Neutrophil (primary cell): ENCODE measurements around the gene DSCAM.

ENCODE experiments used
- H3K27ac ChIP-seq: fragments of 200-600 bp; sonication (generic); 2 replicates; pipeline ENCODE4 v1.5.1; 2016; ENCODE audit warnings: mild to moderate bottlenecking, moderate library complexity
- H3K27me3 ChIP-seq: fragments of 200-600 bp; sonication (generic); 2 replicates; pipeline ENCODE4 v1.6.0; 2016; ENCODE audit warnings: mild to moderate bottlenecking
- H3K36me3 ChIP-seq: fragments of 200-600 bp; sonication (generic); 2 replicates; pipeline ENCODE4 v1.5.1; 2017
- H3K4me1 ChIP-seq, 2 experiments: fragments of 200-600 bp in 1 of 2; sonication (generic) in 1 of 2; 1 replicate in 1 of 2; 2 replicates in 1 of 2; pipeline versions ENCODE4 v1.5.1 to v1.6.1; 2013 to 2016; ENCODE audit warnings: low read depth in 1 of 2, low read length in 1 of 2, mild to moderate bottlenecking in 1 of 2, moderate library complexity in 1 of 2; ENCODE audit not compliant: control insufficient read depth in 1 of 2, insufficient read depth in 1 of 2
- H3K4me3 ChIP-seq, 2 experiments: fragments of 200-600 bp in 1 of 2; sonication (generic) in 1 of 2; 1 replicate in 1 of 2; 2 replicates in 1 of 2; pipeline ENCODE4 v1.5.1; 2013 to 2016; ENCODE audit warnings: low read depth in 1 of 2, low read length in 1 of 2, mild to moderate bottlenecking in 1 of 2, moderate library complexity in 1 of 2
- H3K9me3 ChIP-seq: fragments of 200-600 bp; sonication (generic); 2 replicates; pipeline ENCODE4 v1.5.1; 2016
- CTCF ChIP-seq: fragments of 200-600 bp; sonication (generic); IDR thresholded peaks from 2 replicates; pipeline ENCODE4 v1.5.1; 2016; ENCODE audit warnings: antibody characterized with exemption

DSCAM gene

GRCh38 chr21:40871099-40871498 is 24.1 kb upstream of the DSCAM start:
- no peaks in the 10 kb centered on the region for H3K4me1 ChIP-seq
- H3K9me3 ChIP-seq, result no peaks in the 10 kb centered on the region
- H3K4me3 ChIP-seq, result no peak overlapping the region
- H3K27me3 ChIP-seq, result no peaks in the 10 kb centered on the region
- TF ChIP-seq CTCF, result no peak
- no peak overlapping the region for H3K27ac ChIP-seq
- no peaks in the 10 kb centered on the region for H3K36me3 ChIP-seq

- Histone ChIP-seq H3K36me3 (no peaks in the 10 kb centered on the region), H3K9me3 (no peaks in the 10 kb centered on the region)
- TF ChIP-seq CTCF, result no peak
These were observed 16.9 kb upstream of the DSCAM start for GRCh38 chr21:40863839-40864238.

GRCh38 chr21:40858517-40858916 is 11.6 kb upstream of the DSCAM start:
- TF ChIP-seq CTCF, result no peak
- H3K4me1 ChIP-seq, result no peaks in the 10 kb centered on the region
- no peaks in the 10 kb centered on the region for H3K27me3 ChIP-seq
- no peaks in the 10 kb centered on the region for H3K9me3 ChIP-seq
- H3K4me3 ChIP-seq, result no peak overlapping the region
- H3K36me3 ChIP-seq, result no peaks in the 10 kb centered on the region
- H3K27ac ChIP-seq, result no peak overlapping the region

More at GRCh38 chr21:40863839-40864238, 16.9 kb upstream of the DSCAM start:
- Histone ChIP-seq H3K4me3 (no peak overlapping the region), H3K4me1 (no peaks in the 10 kb centered on the region), H3K27ac (no peak overlapping the region), H3K27me3 (no peaks in the 10 kb centered on the region)

GRCh38 chr21:40853956-40854688 is 7.2 kb upstream of the DSCAM start:
- Histone ChIP-seq H3K36me3 (no peaks in the 10 kb centered on the region), H3K27ac (no peak overlapping the region), H3K4me3 (no peak overlapping the region), H3K9me3 (no peaks in the 10 kb centered on the region), H3K27me3 (no peaks in the 10 kb centered on the region), H3K4me1 (no peaks in the 10 kb centered on the region)
- TF ChIP-seq CTCF, result no peak

- no peak overlapping the region for H3K4me3 ChIP-seq
- H3K4me1 ChIP-seq, result no peaks in the 10 kb centered on the region
- no peaks in the 10 kb centered on the region for H3K36me3 ChIP-seq
- no peak for TF ChIP-seq CTCF
- no peaks in the 10 kb centered on the region for H3K9me3 ChIP-seq
- H3K27me3 ChIP-seq, result peaks cover 14% of the 10 kb centered on the region
- H3K27ac ChIP-seq, result no peak overlapping the region
These were observed 5.6 kb upstream of the DSCAM start for GRCh38 chr21:40852563-40852962.
